GM12891 (cell line): ENCODE results near the gene OR10K1.

Experiments used
- POLR2A ChIP-seq: IDR thresholded peaks from 2 replicates; pipeline ENCODE4 v1.6.1; 2011; ENCODE audit warnings: low read depth, low read length, control low read depth
- POLR2AphosphoS5 ChIP-seq: IDR thresholded peaks from 2 replicates; pipeline ENCODE4 v1.6.1; 2011; ENCODE audit warnings: low read depth, low read length, control low read depth

- no peak for TF ChIP-seq POLR2AphosphoS5
- TF ChIP-seq POLR2A = no peak
Observed at GRCh38 chr1:158445376-158445775, 16.3 kb upstream of the OR10K1 start.
